Naive thymus-derived CD8-positive, alpha-beta T cell (primary cell): Measurements from ENCODE around the gene B4GAT1. TPM values are rescaled to one million over a fixed set of nuclear protein-coding genes. Genes with fewer than 3 reads are reported as not detected.
"Not testable (repeated sequence)": the region's sequence is repeated elsewhere in the genome, so short reads cannot be mapped to it uniquely, and the experiment has no call there.

Source experiments
- ATAC-seq, 2 donors: fragments of 150-1000 bp; cut with Tn5 transposase in 1 of 2; sonication (Bioruptor Pico), chemical (Tn5 transposase) in 1 of 2; 1 replicate in 1 of 2; 2 replicates in 1 of 2; pipeline ENCODE4 v1.10.0; 2021; ENCODE audit warnings: mild to moderate bottlenecking in 2 of 2, moderate library complexity in 2 of 2
- POLR2A ChIA-PET: fragments of 350-600 bp; sonication (Branson Sonifier 250); formaldehyde crosslinking; loops from one replicate; lab custom pipeline; 2021; ENCODE audit warnings: antibody characterized with exemption; lab: Charles Lee
- DNase-seq, 10 donors: peaks; one replicate each; pipeline versions ENCODE4 v3.0.0 to v3.0.0-alpha.2; 2020 to 2022
- H3K27ac Mint-ChIP-seq, 10 donors: one replicate each; pipeline ENCODE4 v1.8.0; 2020 to 2022; ENCODE audit warnings: mild to moderate bottlenecking in 10 of 10, mixed read lengths in 10 of 10, moderate library complexity in 4 of 10, inconsistent platforms in 1 of 10
- H3K27me3 Mint-ChIP-seq, 5 donors: one replicate each; pipeline ENCODE4 v1.8.0; 2021 to 2022; ENCODE audit warnings: mixed read lengths in 5 of 5
- H3K36me3 Mint-ChIP-seq, 3 donors: one replicate each; pipeline ENCODE4 v1.8.0; 2020 to 2022; ENCODE audit warnings: mixed read lengths in 3 of 3, mild to moderate bottlenecking in 2 of 3, inconsistent platforms in 1 of 3
- H3K4me1 Mint-ChIP-seq, 4 donors: one replicate each; pipeline ENCODE4 v1.8.0; 2021 to 2022; ENCODE audit warnings: mixed read lengths in 4 of 4
- H3K4me3 Mint-ChIP-seq, 10 donors: one replicate each; pipeline ENCODE4 v1.8.0; 2020 to 2022; ENCODE audit warnings: mild to moderate bottlenecking in 10 of 10, mixed read lengths in 10 of 10, moderate library complexity in 6 of 10, inconsistent platforms in 1 of 10
- H3K9me3 Mint-ChIP-seq, 9 donors: one replicate each; pipeline ENCODE4 v1.8.0; 2020 to 2022; ENCODE audit warnings: mixed read lengths in 9 of 9, mild to moderate bottlenecking in 3 of 9, inconsistent platforms in 1 of 9, moderate library complexity in 1 of 9
- polyA plus RNA-seq, 3 donors: library from polyadenylated mRNA; unstranded; fragments of 300-500 nt; fragmentation: Illumina TruSeq; gene quantifications; one replicate each; pipeline ENCODE4 v1.2.3, GENCODE V29; 2021
- total RNA-seq, 8 experiments: library from RNA in 2 of 8; stranded (reverse) in 2 of 8; gene quantifications; one replicate each; pipeline ENCODE4 v1.2.3 and lab custom pipeline; 2021 to 2026

The B4GAT1 gene
- total and polyA plus RNA-seq, 5 experiments from 2014 or later, result 7.1 to 12.1 (median 7.5) TPM

GRCh38 chr11:66311470-66311964, 35.9 kb downstream of the B4GAT1 start:
- ATAC-seq, result peak in 1 of 2 donors; percentile 29
- POLR2A ChIA-PET, result interaction anchor here (0.7 to 7.7 kb wide), 15 partner anchors 11 to 1033 kb away, joined by 3 to 126 read pairs (median 8); partner anchors contain the start of genes BRMS1, RAB1B, RIN1 and SLC29A2

GRCh38 chr11:66310803-66311440, 36.5 kb downstream of the B4GAT1 start:
- DNase-seq, H3K27me3 Mint-ChIP-seq, H3K9me3 Mint-ChIP-seq, ATAC-seq, H3K36me3 Mint-ChIP-seq: not testable (repeated sequence)
- Mint-ChIP-seq H3K27ac (peak overlapping the region in 2 of 10 donors; percentile 47 to 100), H3K4me1 (peaks cover 13 to 24% (median 17%) of the 10 kb centered on the region in 4 donors), H3K4me3 (peak overlapping the region in 2 of 10 donors; percentile 8 to 73)
- POLR2A ChIA-PET, result interaction anchor here (0.7 to 7.7 kb wide), 14 partner anchors 11 to 1034 kb away, joined by 3 to 126 read pairs (median 9); partner anchors contain the start of genes BRMS1, RAB1B, RIN1 and SLC29A2

More at GRCh38 chr11:66311470-66311964, 35.9 kb downstream of the B4GAT1 start:
- H3K4me1 Mint-ChIP-seq, result peaks cover 16 to 28% (median 20%) of the 10 kb centered on the region in 4 donors
- H3K4me3 Mint-ChIP-seq, result peak overlapping the region; percentile 73 to 99 (median 96)
- peak overlapping the region; percentile 92 to 100 (median 99) for H3K27ac Mint-ChIP-seq
- peaks cover 0 to 4% (median 4%) of the 10 kb centered on the region in 3 donors for H3K36me3 Mint-ChIP-seq
- no peaks in the 10 kb centered on the region for H3K9me3 Mint-ChIP-seq
- DNase-seq, result no peak
- H3K27me3 Mint-ChIP-seq, result no peaks in the 10 kb centered on the region

GRCh38 chr11:66310324-66310723, 37.1 kb downstream of the B4GAT1 start:
- POLR2A ChIA-PET, result interaction anchor here (0.7 to 4.8 kb wide), 3 partner anchors 20 to 954 kb away, joined by 3 to 45 read pairs (median 12); no protein-coding TSS in a partner anchor
- Mint-ChIP-seq H3K36me3 (peaks cover 0 to 2% (median 0%) of the 10 kb centered on the region in 3 donors), H3K27me3 (no peaks in the 10 kb centered on the region), H3K9me3 (no peaks in the 10 kb centered on the region), H3K4me1 (peaks cover 7 to 18% (median 12%) of the 10 kb centered on the region in 4 donors), H3K27ac (peak overlapping the region in 1 of 10 donors; percentile 47), H3K4me3 (no peak overlapping the region)
- DNase-seq (no peak), ATAC-seq (no peak)

- Mint-ChIP-seq H3K4me3 (peak overlapping the region in 1 of 10 donors; percentile 14), H3K27me3 (no peaks in the 10 kb centered on the region), H3K36me3 (no peaks in the 10 kb centered on the region), H3K27ac (peak overlapping the region in 2 of 10 donors; percentile 13 to 51), H3K4me1 (peaks cover 3 to 12% (median 7%) of the 10 kb centered on the region in 4 donors), H3K9me3 (no peaks in the 10 kb centered on the region)
- DNase-seq (no peak), ATAC-seq (no peak)
- POLR2A ChIA-PET, result interaction anchor here (4.8 kb wide), 1 partner anchor 21 kb away, joined by 45 read pairs; no protein-coding TSS in a partner anchor
Measured at GRCh38 chr11:66309475-66309874, 38.0 kb downstream of the B4GAT1 start.

- ATAC-seq (no peak), DNase-seq (no peak)
- POLR2A ChIA-PET, result interaction anchor here (1.0 kb wide), 1 partner anchor 14 kb away, joined by 3 read pairs; the partner anchor contains the start of gene YIF1A
- H3K4me1 Mint-ChIP-seq, result no peaks in the 10 kb centered on the region
- H3K27me3 Mint-ChIP-seq, result no peaks in the 10 kb centered on the region
- H3K36me3 Mint-ChIP-seq, result no peaks in the 10 kb centered on the region
- H3K4me3 Mint-ChIP-seq, result no peak overlapping the region
- no peaks in the 10 kb centered on the region for H3K9me3 Mint-ChIP-seq
- H3K27ac Mint-ChIP-seq, result no peak overlapping the region
Measured at GRCh38 chr11:66302656-66303055, 44.8 kb downstream of the B4GAT1 start.

GRCh38 chr11:66299186-66299585, 48.2 kb downstream of the B4GAT1 start:
- DNase-seq (no peak), ATAC-seq (no peak)
- no peaks in the 10 kb centered on the region for H3K36me3 Mint-ChIP-seq
- peaks cover 0 to 3% (median 0%) of the 10 kb centered on the region in 5 donors for H3K27me3 Mint-ChIP-seq
- H3K4me1 Mint-ChIP-seq, result no peaks in the 10 kb centered on the region
- H3K4me3 Mint-ChIP-seq, result no peak overlapping the region
- H3K27ac Mint-ChIP-seq, result no peak overlapping the region
- POLR2A ChIA-PET, result no interaction called here
- no peaks in the 10 kb centered on the region for H3K9me3 Mint-ChIP-seq

- no peak overlapping the region for H3K27ac Mint-ChIP-seq
- peaks cover 2 to 14% (median 11%) of the 10 kb centered on the region in 5 donors for H3K27me3 Mint-ChIP-seq
- H3K36me3 Mint-ChIP-seq, result no peaks in the 10 kb centered on the region
- H3K9me3 Mint-ChIP-seq, result no peaks in the 10 kb centered on the region
- ATAC-seq (no peak), DNase-seq (no peak)
- no peak overlapping the region for H3K4me3 Mint-ChIP-seq
- POLR2A ChIA-PET, result interaction anchor here (0.6 to 1.3 kb wide), 3 partner anchors 8 to 34 kb away, joined by 3 to 5 read pairs (median 3); partner anchors contain the start of gene YIF1A
- peaks cover 2 to 9% (median 4%) of the 10 kb centered on the region in 4 donors for H3K4me1 Mint-ChIP-seq
Measured at GRCh38 chr11:66297610-66298009, 49.8 kb downstream of the B4GAT1 start.

Other genes starting within 250 kb of the B4GAT1 start
- gene KLC2, start 89.9 kb downstream of the B4GAT1 start, total RNA-seq, result 10 to 100 TPM; 35.7 to 38.4 TPM
- gene KLC2, start 89.9 kb downstream of the B4GAT1 start, polyA plus RNA-seq, result 1 to 10 TPM; 3.7 to 8.1 (median 6.1) TPM
- 10 to 100 TPM; 68.4 to 69.2 TPM for gene RAB1B, start 79.0 kb downstream of the B4GAT1 start, total RNA-seq
- 10 to 100 TPM; 13.1 to 16.1 (median 14.0) TPM for gene RAB1B, start 79.0 kb downstream of the B4GAT1 start, polyA plus RNA-seq
- 1 to 10 TPM; 1.1 to 2.8 TPM for gene CNIH2, start 69.5 kb downstream of the B4GAT1 start, total RNA-seq
- not detected for gene CNIH2, start 69.5 kb downstream of the B4GAT1 start, polyA plus RNA-seq
- 10 to 100 TPM; 26.9 to 36.8 TPM for gene YIF1A, start 58.5 kb downstream of the B4GAT1 start, total RNA-seq
- 10 to 100 TPM; 49.1 to 59.9 (median 53.9) TPM for gene YIF1A, start 58.5 kb downstream of the B4GAT1 start, polyA plus RNA-seq
- under 1 TPM in 1 of 2 experiments, not detected in 1; 0.13 TPM for gene TMEM151A, start 55.7 kb downstream of the B4GAT1 start, total RNA-seq
- not detected for gene TMEM151A, start 55.7 kb downstream of the B4GAT1 start, polyA plus RNA-seq
- 10 to 100 TPM; 37.0 to 41.3 TPM for gene CD248, start 30.6 kb downstream of the B4GAT1 start, total RNA-seq
- 100 to 1,000 TPM in 2 of 3 donors, 10 to 100 TPM in 1; 43.8 to 128 (median 114) TPM for gene CD248, start 30.6 kb downstream of the B4GAT1 start, polyA plus RNA-seq
- 1 to 10 TPM; 7.6 to 8.0 TPM for gene RIN1, start 11.2 kb downstream of the B4GAT1 start, total RNA-seq
- 1 to 10 TPM; 2.7 to 6.5 (median 3.7) TPM for gene RIN1, start 11.2 kb downstream of the B4GAT1 start, polyA plus RNA-seq
- gene BRMS1, start 2.5 kb downstream of the B4GAT1 start, total RNA-seq, result 10 to 100 TPM; 47.6 to 48.8 TPM
- 10 to 100 TPM; 61.7 to 65.8 (median 63.6) TPM for gene BRMS1, start 2.5 kb downstream of the B4GAT1 start, polyA plus RNA-seq
- 10 to 100 TPM; 12.9 to 13.9 TPM for gene SLC29A2, start 24.1 kb upstream of the B4GAT1 start, total RNA-seq
- 1 to 10 TPM; 1.4 to 3.9 (median 2.3) TPM for gene SLC29A2, start 24.1 kb upstream of the B4GAT1 start, polyA plus RNA-seq
- not detected for gene NPAS4, start 73.4 kb upstream of the B4GAT1 start, total RNA-seq
- gene NPAS4, start 73.4 kb upstream of the B4GAT1 start, polyA plus RNA-seq, result not detected
- 10 to 100 TPM; 24.8 to 24.9 TPM for gene MRPL11, start 91.2 kb upstream of the B4GAT1 start, total RNA-seq
- 10 to 100 TPM; 86.9 to 98.2 (median 87.9) TPM for gene MRPL11, start 91.2 kb upstream of the B4GAT1 start, polyA plus RNA-seq
- gene PELI3, start 119.3 kb upstream of the B4GAT1 start, total RNA-seq, result 10 to 100 TPM; 15.0 to 16.3 TPM
- 1 to 10 TPM; 2.7 to 4.1 (median 3.4) TPM for gene PELI3, start 119.3 kb upstream of the B4GAT1 start, polyA plus RNA-seq
- gene DPP3, start 132.8 kb upstream of the B4GAT1 start, total RNA-seq, result 10 to 100 TPM; 20.0 to 23.7 TPM
- gene DPP3, start 132.8 kb upstream of the B4GAT1 start, polyA plus RNA-seq, result 10 to 100 TPM; 20.0 to 25.4 (median 20.5) TPM
- 10 to 100 TPM; 31.7 to 32.8 TPM for gene BBS1, start 163.0 kb upstream of the B4GAT1 start, total RNA-seq
- 10 to 100 TPM in 2 of 3 donors, 1 to 10 TPM in 1; 9.4 to 11.9 (median 11.2) TPM for gene BBS1, start 163.0 kb upstream of the B4GAT1 start, polyA plus RNA-seq
- gene ZDHHC24, start 198.4 kb upstream of the B4GAT1 start, total RNA-seq, result 10 to 100 TPM; 26.3 to 29.3 TPM
- 10 to 100 TPM in 2 of 3 donors, 1 to 10 TPM in 1; 9.6 to 14.1 (median 10.5) TPM for gene ZDHHC24, start 198.4 kb upstream of the B4GAT1 start, polyA plus RNA-seq
- gene ACTN3, start 199.3 kb upstream of the B4GAT1 start, total RNA-seq, result under 1 TPM in 1 of 2 experiments, not detected in 1; 0.27 TPM
- under 1 TPM in 1 of 3 donors, not detected in 2; 0.08 TPM for gene ACTN3, start 199.3 kb upstream of the B4GAT1 start, polyA plus RNA-seq
- gene CTSF, start 221.0 kb upstream of the B4GAT1 start, total RNA-seq, result 10 to 100 TPM; 53.9 to 58.4 TPM
- 10 to 100 TPM; 25.1 to 40.9 (median 25.4) TPM for gene CTSF, start 221.0 kb upstream of the B4GAT1 start, polyA plus RNA-seq
- gene CCDC87, start 245.4 kb upstream of the B4GAT1 start, total RNA-seq, result under 1 TPM in 1 of 2 experiments, not detected in 1; 0.16 TPM
- gene CCDC87, start 245.4 kb upstream of the B4GAT1 start, polyA plus RNA-seq, result not detected
- 10 to 100 TPM; 57.2 to 59.1 TPM for gene CCS, start 245.6 kb upstream of the B4GAT1 start, total RNA-seq
- gene CCS, start 245.6 kb upstream of the B4GAT1 start, polyA plus RNA-seq, result 10 to 100 TPM; 39.2 to 53.4 (median 46.6) TPM